SK-N-SH (cell line): ENCODE measurements around the gene PAN3.

ENCODE experiments used
- EP300 ChIP-seq, 2 experiments: IDR thresholded peaks; 2 replicates each; pipeline versions ENCODE4 v1.4.0 to v1.6.1; 2012; ENCODE audit warnings: borderline replicate concordance in 1 of 2, low read depth in 1 of 2, low read length in 1 of 2
- GATA2 ChIP-seq: sonication (generic); formaldehyde crosslinking; IDR thresholded peaks from 2 replicates; pipeline ENCODE4 v1.5.0; 2020; ENCODE audit warnings: mild to moderate bottlenecking, missing genetic modification reagents
- MAX ChIP-seq: IDR thresholded peaks from 2 replicates; pipeline ENCODE4 v1.4.0; 2012; ENCODE audit warnings: low read depth
- MXI1 ChIP-seq: IDR thresholded peaks from 2 replicates; pipeline ENCODE4 v1.6.1; 2012; ENCODE audit warnings: mild to moderate bottlenecking, low read depth, low read length, improper control_type of control experiment
- NFIC ChIP-seq: IDR thresholded peaks from 2 replicates; pipeline ENCODE4 v1.4.0; 2012; ENCODE audit warnings: borderline replicate concordance
- POLR2AphosphoS5 ChIP-seq: IDR thresholded peaks from 2 replicates; pipeline ENCODE4 v1.6.1; 2012; ENCODE audit warnings: low read depth, low read length
- RAD21 ChIP-seq: IDR thresholded peaks from 2 replicates; pipeline ENCODE4 v1.6.1; 2012; ENCODE audit warnings: mild to moderate bottlenecking, low read length
- YY1 ChIP-seq: IDR thresholded peaks from 2 replicates; pipeline ENCODE4 v1.4.0; 2012; ENCODE audit warnings: low read depth, mild to moderate bottlenecking
- TF ChIP-seq, protein P1 (sequence below): IDR thresholded peaks from 2 replicates; pipeline ENCODE4 v1.4.0; 2012; ENCODE audit warnings: low read depth, borderline replicate concordance
- TF ChIP-seq, protein P2 (sequence below): fragments of 200-600 bp; sonication (generic); IDR thresholded peaks from 2 replicates; pipeline ENCODE4 v1.6.1; 2017; ENCODE audit warnings: antibody characterized with exemption, mild to moderate bottlenecking, moderate library complexity

DNA sequence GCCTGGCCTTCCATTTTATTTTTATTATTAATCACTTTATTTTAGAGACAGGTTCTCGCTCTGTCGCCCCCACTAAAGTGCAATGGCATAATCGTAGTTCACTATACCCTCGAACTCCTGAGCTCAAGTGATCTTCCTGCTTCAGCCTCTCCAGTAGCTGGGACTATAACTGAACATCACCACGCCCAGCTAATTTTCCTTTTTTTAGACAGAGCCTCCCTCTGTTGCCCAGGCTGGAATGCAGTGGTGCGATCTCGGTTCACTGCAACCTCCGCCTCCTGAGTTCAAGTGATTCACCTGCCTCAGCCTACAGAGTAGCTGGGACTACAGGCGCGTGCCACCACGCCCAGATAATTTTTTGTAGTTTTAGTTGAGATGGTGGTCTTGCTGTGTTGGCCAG lies 6.7 kb upstream of the PAN3 start:
- no peak for TF ChIP-seq MXI1
- no peak for TF ChIP-seq YY1
- TF ChIP-seq, protein P1, sequence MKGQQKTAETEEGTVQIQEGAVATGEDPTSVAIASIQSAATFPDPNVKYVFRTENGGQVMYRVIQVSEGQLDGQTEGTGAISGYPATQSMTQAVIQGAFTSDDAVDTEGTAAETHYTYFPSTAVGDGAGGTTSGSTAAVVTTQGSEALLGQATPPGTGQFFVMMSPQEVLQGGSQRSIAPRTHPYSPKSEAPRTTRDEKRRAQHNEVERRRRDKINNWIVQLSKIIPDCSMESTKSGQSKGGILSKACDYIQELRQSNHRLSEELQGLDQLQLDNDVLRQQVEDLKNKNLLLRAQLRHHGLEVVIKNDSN, result no peak
- no peak for TF ChIP-seq GATA2 (CRISPR knock-in tag)
- TF ChIP-seq, protein P2, sequence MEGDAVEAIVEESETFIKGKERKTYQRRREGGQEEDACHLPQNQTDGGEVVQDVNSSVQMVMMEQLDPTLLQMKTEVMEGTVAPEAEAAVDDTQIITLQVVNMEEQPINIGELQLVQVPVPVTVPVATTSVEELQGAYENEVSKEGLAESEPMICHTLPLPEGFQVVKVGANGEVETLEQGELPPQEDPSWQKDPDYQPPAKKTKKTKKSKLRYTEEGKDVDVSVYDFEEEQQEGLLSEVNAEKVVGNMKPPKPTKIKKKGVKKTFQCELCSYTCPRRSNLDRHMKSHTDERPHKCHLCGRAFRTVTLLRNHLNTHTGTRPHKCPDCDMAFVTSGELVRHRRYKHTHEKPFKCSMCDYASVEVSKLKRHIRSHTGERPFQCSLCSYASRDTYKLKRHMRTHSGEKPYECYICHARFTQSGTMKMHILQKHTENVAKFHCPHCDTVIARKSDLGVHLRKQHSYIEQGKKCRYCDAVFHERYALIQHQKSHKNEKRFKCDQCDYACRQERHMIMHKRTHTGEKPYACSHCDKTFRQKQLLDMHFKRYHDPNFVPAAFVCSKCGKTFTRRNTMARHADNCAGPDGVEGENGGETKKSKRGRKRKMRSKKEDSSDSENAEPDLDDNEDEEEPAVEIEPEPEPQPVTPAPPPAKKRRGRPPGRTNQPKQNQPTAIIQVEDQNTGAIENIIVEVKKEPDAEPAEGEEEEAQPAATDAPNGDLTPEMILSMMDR, result no peak
- no peak for TF ChIP-seq POLR2AphosphoS5
- TF ChIP-seq NFIC, result no peak
- TF ChIP-seq RAD21, result no peak
- TF ChIP-seq MAX, result no peak
- TF ChIP-seq EP300 (IDR thresholded peaks at IDR 0.05; ENCODE audit: borderline replicate concordance in 1 of 2, low read depth in 1 of 2, low read length in 1 of 2), result no peak
